HCT116 (cell line): ENCODE data around the gene PLCE1. TPM values are rescaled to one million over a fixed set of nuclear protein-coding genes. Genes with fewer than 3 reads are reported as not detected.

Source experiments
- ATAC-seq: fragments of 200-7000 bp; cut with Tn5 transposase; 2 replicates; pipeline ENCODE4 v1.9.1; 2020; ENCODE audit warnings: mild to moderate bottlenecking, moderate library complexity
- BruUV-seq: library from RNA; stranded (reverse); fragments of 400-500 nt; replicated peaks from 2 replicates; lab custom pipeline; 2021; lab: Mats Ljungman, UMichigan
- CTCF ChIA-PET: fragments of 300-600 bp; sonication (Branson Sonifier 250); formaldehyde crosslinking; loops from one replicate; lab custom pipeline; 2021; ENCODE audit warnings: antibody characterized with exemption; lab: Charles Lee
- POLR2A ChIA-PET: fragments of 300-600, 350-600 bp; sonication (Branson Sonifier 250); formaldehyde crosslinking; loops from one replicate; lab custom pipeline; 2021; ENCODE audit warnings: antibody characterized with exemption; lab: Charles Lee
- RAD21 ChIA-PET, 2 experiments: fragments of 300-600 bp; sonication (Branson Sonifier 250); formaldehyde crosslinking; loops; one replicate each; lab custom pipeline; 2023; ENCODE audit warnings: low total read pairs in 2 of 2; ENCODE audit not compliant: uncharacterized antibody in 2 of 2, unreplicated experiment in 2 of 2, low non-redundant PET in 1 of 2; lab: Charles Lee
- DNase-seq: peaks from one replicate; pipeline ENCODE4 v3.0.0-alpha.2; 2010; ENCODE audit warnings: low read depth, low spot score
- H2AFZ ChIP-seq: fragments of 200-600 bp; shearing (Covaris generic), sonication (generic); 2 replicates; pipeline ENCODE4 v1.6.1; 2017; ENCODE audit warnings: low read depth, mixed run types, mixed read lengths, antibody characterized with exemption, low read length; ENCODE audit not compliant: poor library complexity, severe bottlenecking
- H3K27ac ChIP-seq: 2 replicates; pipeline ENCODE4 v1.5.1; 2012; ENCODE audit warnings: low read depth, low read length
- H3K27me3 ChIP-seq: fragments of 200-600 bp; sonication (generic); 2 replicates; pipeline ENCODE4 v1.6.1; 2016; ENCODE audit warnings: mixed run types, low read length, mixed read lengths; ENCODE audit not compliant: insufficient read depth
- H3K36me3 ChIP-seq, 2 experiments: fragments of 200-500 bp in 1 of 2; fragments of 200-600 bp in 1 of 2; sonication (Bioruptor generic) in 1 of 2; sonication (generic) in 1 of 2; 2 replicates each; pipeline versions ENCODE4 v1.5.1 to v1.6.1; 2014 to 2016; ENCODE audit warnings: low read length in 2 of 2, inconsistent platforms in 1 of 2, mixed read lengths in 1 of 2, mixed run types in 1 of 2; ENCODE audit not compliant: insufficient read depth in 2 of 2, control insufficient read depth in 1 of 2
- H3K4me1 ChIP-seq, 2 experiments: fragments of 200-600 bp in 1 of 2; sonication (generic) in 1 of 2; 2 replicates each; pipeline versions ENCODE4 v1.5.1 to v1.6.1; 2012 to 2017; ENCODE audit warnings: low read length in 2 of 2, inconsistent platforms in 1 of 2, mild to moderate bottlenecking in 1 of 2, mixed read lengths in 1 of 2, mixed run types in 1 of 2, moderate library complexity in 1 of 2; ENCODE audit not compliant: insufficient read depth in 2 of 2, control insufficient read depth in 1 of 2
- H3K4me2 ChIP-seq: fragments of 200-600 bp; sonication (generic); 2 replicates; pipeline ENCODE4 v1.6.1; 2017; ENCODE audit warnings: mixed run types, low read length, mixed read lengths
- H3K4me3 ChIP-seq, 2 experiments: fragments of 200-600 bp in 1 of 2; sonication (generic) in 1 of 2; replicated peaks in 1 of 2; 2 replicates each; pipeline ENCODE4 v1.5.1; 2011 to 2016; ENCODE audit warnings: low read length in 2 of 2, control low read depth in 1 of 2, low read depth in 1 of 2, mild to moderate bottlenecking in 1 of 2, mixed read lengths in 1 of 2, mixed run types in 1 of 2
- H3K79me2 ChIP-seq: fragments of 200-600 bp; sonication (generic); 2 replicates; pipeline ENCODE4 v1.6.1; 2017; ENCODE audit warnings: mild to moderate bottlenecking, mixed run types, low read length, moderate library complexity, mixed read lengths; ENCODE audit not compliant: insufficient read depth
- H3K9ac ChIP-seq: fragments of 200-600 bp; sonication (generic); 2 replicates; pipeline ENCODE4 v1.6.1; 2016; ENCODE audit warnings: low read length, mixed read lengths
- H3K9me2 ChIP-seq: fragments of 200-600 bp; sonication (generic), shearing (Covaris generic); 2 replicates; pipeline ENCODE4 v1.6.1; 2017; ENCODE audit warnings: mixed run types, mild to moderate bottlenecking, moderate library complexity; ENCODE audit not compliant: insufficient read depth
- H3K9me3 ChIP-seq, 2 experiments: fragments of 200-500 bp in 1 of 2; fragments of 200-600 bp in 1 of 2; sonication (Bioruptor generic) in 1 of 2; sonication (generic) in 1 of 2; 2 replicates each; pipeline ENCODE4 v1.6.1; 2014 to 2017; ENCODE audit warnings: low read length in 2 of 2, mixed read lengths in 2 of 2, inconsistent platforms in 1 of 2, low read depth in 1 of 2, mild to moderate bottlenecking in 1 of 2, mixed run types in 1 of 2, moderate library complexity in 1 of 2; ENCODE audit not compliant: control insufficient read depth in 1 of 2, insufficient read depth in 1 of 2
- H4K20me1 ChIP-seq: fragments of 200-600 bp; sonication (generic), shearing (Covaris generic); 2 replicates; pipeline ENCODE4 v1.6.1; 2017; ENCODE audit warnings: mixed run types, mild to moderate bottlenecking, moderate library complexity; ENCODE audit not compliant: insufficient read depth
- ATF3 ChIP-seq: IDR thresholded peaks from 2 replicates; pipeline ENCODE4 v1.6.1; 2012
- CEBPB ChIP-seq: IDR thresholded peaks from 2 replicates; pipeline ENCODE4 v1.6.1; 2012; ENCODE audit warnings: low read depth
- EGR1 ChIP-seq: IDR thresholded peaks from 2 replicates; pipeline ENCODE4 v1.6.1; 2012; ENCODE audit warnings: low read depth
- ELF1 ChIP-seq: IDR thresholded peaks from 2 replicates; pipeline ENCODE4 v1.6.1; 2012; ENCODE audit warnings: low read depth, borderline replicate concordance
- EZH2 ChIP-seq: fragments of 200-600 bp; sonication (generic); IDR thresholded peaks from 2 replicates; pipeline ENCODE4 v1.6.1; 2017; ENCODE audit warnings: antibody characterized with exemption, mixed run types
- EZH2phosphoT487 ChIP-seq: fragments of 200-600 bp; IDR thresholded peaks from 2 replicates; pipeline ENCODE4 v1.6.1; 2018; ENCODE audit warnings: antibody characterized with exemption, borderline replicate concordance
- FOSL1 ChIP-seq: IDR thresholded peaks from 2 replicates; pipeline ENCODE4 v1.6.1; 2012; ENCODE audit warnings: low read depth
- JUND ChIP-seq: IDR thresholded peaks from 2 replicates; pipeline ENCODE4 v1.6.1; 2012
- MAX ChIP-seq: IDR thresholded peaks from 2 replicates; pipeline ENCODE4 v1.6.1; 2012
- POLR2AphosphoS5 ChIP-seq: IDR thresholded peaks from 2 replicates; pipeline ENCODE4 v1.6.1; 2011; ENCODE audit warnings: mild to moderate bottlenecking, low read depth, low read length, moderate library complexity
- REST ChIP-seq: IDR thresholded peaks from 2 replicates; pipeline ENCODE4 v1.6.1; 2012; ENCODE audit warnings: low read depth
- SIN3A ChIP-seq: IDR thresholded peaks from 2 replicates; pipeline ENCODE4 v1.6.1; 2012; ENCODE audit warnings: low read depth
- SRF ChIP-seq: IDR thresholded peaks from 2 replicates; pipeline ENCODE4 v1.6.1; 2012; ENCODE audit warnings: low read depth
- YY1 ChIP-seq: IDR thresholded peaks from 2 replicates; pipeline ENCODE4 v1.6.1; 2011; ENCODE audit warnings: low read length, low read depth, moderate library complexity, mild to moderate bottlenecking; ENCODE audit not compliant: insufficient replicate concordance; ENCODE audit errors: extremely low read depth
- ZBTB33 ChIP-seq: IDR thresholded peaks from 2 replicates; pipeline ENCODE4 v1.6.1; 2011; ENCODE audit warnings: mild to moderate bottlenecking, low read length, moderate library complexity; ENCODE audit not compliant: insufficient replicate concordance; ENCODE audit errors: extremely low read depth
- ZFX ChIP-seq: fragments of 450-650 bp; IDR thresholded peaks from 2 replicates; pipeline ENCODE4 v1.6.1; 2017
- ZNF274 ChIP-seq: fragments of 200-500 bp; sonication (Bioruptor generic); IDR thresholded peaks from 2 replicates; pipeline ENCODE4 v1.6.1; 2014; ENCODE audit warnings: mild to moderate bottlenecking, low read depth, low read length, inconsistent platforms
- intact Hi-C: fragments of 100-400 bp; cut with micrococcal nuclease; formaldehyde crosslinking; loops from 2 replicates; pipeline ENCODE4 v1.10.0; 2022
- total RNA-seq: library from RNA; stranded (reverse); gene quantifications from one replicate; pipeline ENCODE4 v1.2.1, GENCODE V29; 2021; ENCODE audit not compliant: unreplicated experiment

Gene PLCE1
- total RNA-seq, 1 experiment from 2014 or later: 2.5 TPM

GRCh38 chr10:94036766-94037033, 43.0 kb downstream of the PLCE1 start:
- POLR2A ChIA-PET: no interaction called here
- CTCF ChIA-PET: no interaction called here
- TF ChIP-seq SIN3A (no peak), ATF3 (no peak), MAX (no peak), EZH2phosphoT487 (no peak), ZFX (no peak), JUND (no peak), POLR2AphosphoS5 (no peak), SRF (no peak), YY1 (no peak), ELF1 (no peak), EZH2 (no peak), REST (no peak), ZNF274 (no peak), FOSL1 (no peak), ZBTB33 (no peak), CEBPB (no peak), EGR1 (no peak)
- H3K27ac ChIP-seq: no peak overlapping the region
- no TSS peak for BruUV-seq
- H3K79me2 ChIP-seq: no peaks in the 10 kb centered on the region
- intact Hi-C loops: no loop called here
- H3K27me3 ChIP-seq: no peaks in the 10 kb centered on the region
- no peak overlapping the region for H2AFZ ChIP-seq
- RAD21 ChIA-PET: no interaction called here
- DNase-seq (no peak), ATAC-seq (no peak)
- no peak overlapping the region for H3K4me2 ChIP-seq
- no peak overlapping the region for H3K4me3 ChIP-seq
- no peaks in the 10 kb centered on the region for H3K36me3 ChIP-seq
- H3K9me3 ChIP-seq: no peaks in the 10 kb centered on the region
- peaks cover 6 to 12% of the 10 kb centered on the region in 2 experiments; a peak in 3 of 4 replicates for H3K4me1 ChIP-seq
- H3K9me2 ChIP-seq: no peaks in the 10 kb centered on the region
- H4K20me1 ChIP-seq: no peaks in the 10 kb centered on the region
- H3K9ac ChIP-seq: no peak overlapping the region
